G401 (cell line): Measurements from ENCODE around the gene AP1M1. TPM values are rescaled to one million over a fixed set of nuclear protein-coding genes. Genes with fewer than 3 reads are reported as not detected.

ENCODE experiments used
- DNase-seq: peaks from one replicate; pipeline ENCODE4 v3.0.0-alpha.2; 2015; ENCODE audit warnings: low spot score
- in situ Hi-C: cut with HindIII; loops from 2 replicates; pipeline ENCODE4 v1.10.0; 2016; ENCODE audit warnings: low sequenced_read_pairs, mixed read lengths
- total RNA-seq: library from RNA; depleted of rRNA; stranded (reverse); fragments of >200 nt; shearing (Covaris generic); gene quantifications from 2 replicates; pipeline ENCODE4 v1.2.3, GENCODE V29; 2014

AP1M1 gene
- total RNA-seq, 1 experiment from 2014 or later, result 91.4 TPM

DNA sequence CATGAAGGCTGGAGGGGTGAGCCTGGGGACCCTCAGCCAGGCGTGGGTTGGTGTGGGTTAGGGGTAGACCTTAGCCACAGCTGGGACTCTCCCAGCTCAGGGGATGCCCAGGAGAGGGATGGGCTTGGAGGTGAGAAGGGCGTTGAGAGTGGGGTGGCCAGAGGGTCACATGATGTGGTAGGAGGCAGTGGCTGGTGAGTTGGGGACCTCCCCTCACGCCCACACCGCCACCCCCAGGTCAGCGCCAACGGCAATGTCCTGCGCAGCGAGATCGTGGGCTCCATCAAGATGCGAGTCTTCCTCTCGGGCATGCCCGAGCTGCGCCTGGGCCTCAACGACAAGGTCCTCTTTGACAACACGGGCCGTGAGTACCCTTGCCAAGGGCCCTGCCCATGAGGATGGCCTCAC lies 28.5 kb downstream of the AP1M1 start:
- in situ Hi-C loops, result loop anchor here (25.0 kb wide), 1 partner anchor 136 kb away; no protein-coding TSS in a partner anchor
- no peak for DNase-seq

DNA sequence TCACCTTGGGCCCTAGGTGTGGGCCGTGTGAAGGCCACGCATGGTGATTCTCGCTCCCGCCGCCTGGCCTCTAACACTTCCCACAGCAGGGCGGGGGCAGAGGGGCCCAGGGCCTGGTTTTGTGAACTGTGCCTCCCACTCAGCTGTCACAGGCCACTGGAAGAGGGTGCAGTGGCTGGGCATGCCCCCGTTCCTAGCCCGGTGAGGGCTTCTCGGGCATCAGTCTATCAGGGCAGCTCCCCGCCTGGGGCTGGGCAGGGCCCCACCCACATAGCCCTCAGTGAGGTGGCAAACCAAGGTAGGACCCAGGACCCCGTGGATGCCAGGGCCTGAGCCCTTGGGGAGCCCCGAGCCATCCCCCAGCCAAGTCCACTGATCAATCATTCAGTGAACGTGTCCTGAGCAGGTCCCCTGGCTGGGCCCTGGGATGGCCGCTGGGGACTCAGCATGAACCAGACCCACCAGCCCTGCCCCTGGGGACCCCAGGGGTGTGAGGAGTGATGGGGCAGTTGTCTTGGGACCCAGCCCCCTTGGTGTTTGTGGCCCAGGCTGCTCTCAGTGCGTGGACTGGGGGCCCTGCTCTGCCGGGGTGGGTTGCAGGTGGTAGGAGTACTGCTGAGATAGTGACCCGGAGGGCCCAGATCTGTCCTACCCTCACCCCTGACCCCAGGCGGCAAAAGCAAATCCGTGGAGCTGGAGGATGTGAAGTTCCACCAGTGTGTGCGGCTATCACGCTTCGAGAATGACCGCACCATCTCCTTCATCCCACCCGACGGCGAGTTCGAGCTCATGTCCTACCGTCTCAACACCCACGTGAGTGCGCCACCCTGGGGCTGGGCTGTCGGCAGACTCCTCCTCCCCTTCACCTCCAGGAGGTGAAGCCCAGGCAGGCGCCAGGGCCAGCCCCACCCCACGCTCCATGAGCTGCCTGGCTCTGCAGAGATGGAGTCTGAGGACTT lies 29.4 kb downstream of the AP1M1 start:
- DNase-seq, result no peak
- in situ Hi-C loops, result loop anchor here (25.0 kb wide), 1 partner anchor 135 kb away; no protein-coding TSS in a partner anchor

DNA sequence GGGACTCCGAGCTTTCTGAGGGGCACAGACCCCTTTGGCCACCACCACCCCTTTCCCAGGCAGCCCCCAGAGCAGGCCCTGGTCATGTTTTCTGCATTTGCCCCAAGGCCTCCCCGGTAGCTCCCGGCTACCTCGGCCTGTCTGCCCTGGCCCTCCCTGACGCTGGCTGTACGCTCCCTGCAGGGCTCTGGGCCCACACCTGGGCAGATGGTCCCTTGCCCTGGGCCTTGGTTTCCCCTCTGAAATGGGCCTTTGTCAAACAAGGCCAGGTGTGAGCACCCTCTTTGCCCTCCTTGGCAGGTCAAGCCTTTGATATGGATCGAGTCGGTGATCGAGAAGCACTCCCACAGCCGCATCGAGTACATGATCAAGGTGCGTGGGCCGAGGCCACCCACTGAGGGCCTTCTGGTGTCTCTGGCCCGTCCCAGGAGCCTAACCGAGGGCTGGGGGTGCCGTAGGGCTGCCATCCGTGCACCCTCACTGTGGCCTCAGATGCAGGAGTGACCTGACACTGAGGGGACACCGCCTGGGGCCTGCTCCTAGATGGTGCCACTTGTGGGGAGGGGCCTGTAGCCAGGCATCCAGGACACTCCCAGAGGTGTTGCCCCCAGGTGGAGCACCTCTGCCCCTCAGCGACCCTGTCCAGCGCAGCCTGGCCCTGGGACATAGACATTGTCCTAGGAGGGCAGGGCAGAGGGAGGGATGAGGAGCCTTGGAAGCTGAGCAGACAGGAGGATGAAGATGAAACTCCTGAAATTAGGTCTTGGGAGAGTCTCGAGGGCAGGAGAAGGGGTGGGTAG lies 30.3 kb downstream of the AP1M1 start:
- in situ Hi-C loops, result loop anchor here (25.0 kb wide), 1 partner anchor 134 kb away; no protein-coding TSS in a partner anchor
- no peak for DNase-seq

DNA sequence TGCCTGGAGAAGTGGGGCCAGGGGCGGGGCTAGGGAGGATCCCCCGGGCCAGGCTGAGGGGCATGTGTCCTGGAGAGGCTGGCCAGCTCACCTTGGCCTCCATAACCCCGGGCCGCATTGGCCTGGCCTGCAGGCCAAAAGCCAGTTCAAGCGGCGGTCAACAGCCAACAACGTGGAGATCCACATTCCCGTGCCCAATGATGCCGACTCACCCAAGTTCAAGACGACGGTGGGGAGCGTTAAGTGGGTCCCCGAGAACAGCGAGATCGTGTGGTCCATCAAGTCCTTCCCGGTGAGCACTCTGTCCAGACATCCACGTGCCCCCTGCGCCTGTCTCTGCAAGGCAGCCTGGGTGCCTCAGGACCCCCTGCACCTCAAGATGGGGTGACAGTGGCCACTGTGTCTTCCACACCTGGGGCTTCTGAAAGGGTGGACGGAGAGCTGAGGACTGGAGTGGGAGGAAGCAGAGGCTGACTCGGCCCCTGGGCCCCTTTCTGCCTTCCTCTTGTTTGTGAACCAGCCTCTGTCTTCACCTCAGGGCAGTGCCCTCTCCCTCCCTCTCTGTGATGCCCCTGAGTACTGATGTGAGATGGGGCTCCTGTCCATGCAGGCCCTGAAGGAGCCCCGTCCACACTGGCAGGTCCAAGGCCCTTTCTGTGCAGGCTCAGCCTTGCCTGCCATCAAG lies 31.1 kb downstream of the AP1M1 start:
- no peak for DNase-seq
- in situ Hi-C loops, result loop anchor here (25.0 kb wide), 1 partner anchor 134 kb away; no protein-coding TSS in a partner anchor

DNA sequence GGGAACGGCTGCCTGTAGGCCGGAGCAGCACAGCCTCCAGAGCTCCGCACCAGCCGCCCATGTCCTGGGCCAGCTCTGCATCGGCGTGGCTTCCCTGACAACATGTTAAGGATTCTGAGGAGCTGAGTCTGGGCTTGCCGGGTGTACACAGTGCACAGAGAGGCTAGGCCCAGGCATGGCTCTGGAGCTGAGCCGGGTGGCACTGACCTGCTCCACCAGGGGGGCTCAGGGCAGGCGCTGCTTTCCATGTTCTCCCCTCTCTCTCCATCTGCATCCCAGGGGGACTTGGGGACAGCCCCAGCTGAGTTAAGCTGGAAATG lies 31.6 kb downstream of the AP1M1 start:
- DNase-seq, result no peak
- in situ Hi-C loops, result loop anchor here (25.0 kb wide), 1 partner anchor 133 kb away; no protein-coding TSS in a partner anchor

DNA sequence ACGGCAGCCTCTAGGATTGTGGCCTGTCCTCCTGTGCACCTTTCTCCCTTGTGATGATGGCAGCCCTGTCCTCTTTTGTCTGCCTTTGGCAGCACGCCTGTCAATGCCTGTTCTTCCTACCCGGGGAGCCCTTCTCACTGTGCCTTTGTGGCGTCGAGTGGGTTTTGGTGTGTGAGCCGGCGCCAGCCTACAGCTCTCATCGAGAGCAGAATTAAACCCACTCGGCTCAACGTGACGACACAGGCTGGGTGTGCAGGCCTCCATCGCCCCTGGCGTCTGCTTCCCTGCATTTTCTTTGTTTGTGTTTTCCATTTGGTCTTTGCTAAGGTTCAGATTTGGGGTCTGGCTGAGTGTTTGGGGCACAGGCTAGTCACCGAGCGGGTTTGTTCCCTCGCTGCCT lies 34.4 kb downstream of the AP1M1 start:
- in situ Hi-C loops, result loop anchor here (25.0 kb wide), 1 partner anchor 130 kb away; no protein-coding TSS in a partner anchor
- no peak for DNase-seq

DNA sequence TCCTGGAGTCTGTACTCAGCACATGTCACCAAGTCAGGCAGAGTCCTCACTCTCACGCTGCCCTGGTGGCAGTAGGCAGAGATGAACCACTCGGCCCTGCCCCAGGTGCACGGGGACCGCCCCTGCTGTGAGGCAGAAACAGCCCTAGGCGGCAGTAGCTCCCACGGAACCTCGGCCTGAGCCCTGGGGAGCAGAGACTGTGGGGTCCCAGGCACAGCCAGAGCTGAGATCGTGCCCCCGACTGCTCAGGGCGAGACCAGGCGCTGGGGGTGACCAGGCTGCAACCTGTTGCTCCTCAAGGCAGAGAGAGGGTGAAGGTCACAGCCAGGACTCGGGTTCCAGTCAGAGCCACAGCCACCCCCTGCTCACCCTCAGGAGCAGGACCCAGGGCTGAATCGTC lies 34.9 kb downstream of the AP1M1 start:
- no peak for DNase-seq
- in situ Hi-C loops, result loop anchor here (25.0 kb wide), 1 partner anchor 130 kb away; no protein-coding TSS in a partner anchor

DNA sequence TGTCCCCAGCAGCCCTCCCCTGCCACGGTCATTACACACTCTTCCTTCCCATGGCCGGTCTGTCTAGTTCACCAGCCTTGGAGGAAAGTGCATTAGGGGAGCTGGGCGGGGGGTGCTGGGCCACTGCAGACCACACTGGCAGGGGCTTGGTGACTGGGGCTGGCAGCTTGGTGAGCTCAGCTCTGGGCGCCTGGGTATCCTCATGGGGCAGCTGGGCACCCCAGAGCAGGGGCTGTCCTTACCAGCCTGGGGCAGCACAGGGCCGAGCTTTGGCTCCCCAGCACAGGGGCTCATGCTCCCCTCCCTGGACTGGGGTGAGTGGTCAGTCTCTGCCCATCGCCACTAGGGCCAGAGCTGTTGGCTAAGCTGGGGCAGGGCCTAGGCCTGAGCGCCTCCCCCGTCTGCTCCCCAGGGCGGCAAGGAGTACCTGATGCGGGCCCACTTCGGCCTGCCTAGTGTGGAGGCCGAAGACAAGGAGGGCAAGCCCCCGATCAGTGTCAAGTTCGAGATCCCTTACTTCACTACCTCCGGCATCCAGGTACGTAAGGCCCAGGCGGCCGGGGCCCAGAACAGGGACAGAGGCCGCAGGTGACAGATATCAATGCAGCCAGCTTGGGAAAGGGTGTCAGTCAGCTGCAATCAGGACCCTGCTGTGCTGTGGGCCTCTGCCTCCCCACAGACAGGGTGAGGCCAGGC lies 35.5 kb downstream of the AP1M1 start:
- DNase-seq, result no peak
- in situ Hi-C loops, result loop anchor here (25.0 kb wide), 1 partner anchor 129 kb away; no protein-coding TSS in a partner anchor

DNA sequence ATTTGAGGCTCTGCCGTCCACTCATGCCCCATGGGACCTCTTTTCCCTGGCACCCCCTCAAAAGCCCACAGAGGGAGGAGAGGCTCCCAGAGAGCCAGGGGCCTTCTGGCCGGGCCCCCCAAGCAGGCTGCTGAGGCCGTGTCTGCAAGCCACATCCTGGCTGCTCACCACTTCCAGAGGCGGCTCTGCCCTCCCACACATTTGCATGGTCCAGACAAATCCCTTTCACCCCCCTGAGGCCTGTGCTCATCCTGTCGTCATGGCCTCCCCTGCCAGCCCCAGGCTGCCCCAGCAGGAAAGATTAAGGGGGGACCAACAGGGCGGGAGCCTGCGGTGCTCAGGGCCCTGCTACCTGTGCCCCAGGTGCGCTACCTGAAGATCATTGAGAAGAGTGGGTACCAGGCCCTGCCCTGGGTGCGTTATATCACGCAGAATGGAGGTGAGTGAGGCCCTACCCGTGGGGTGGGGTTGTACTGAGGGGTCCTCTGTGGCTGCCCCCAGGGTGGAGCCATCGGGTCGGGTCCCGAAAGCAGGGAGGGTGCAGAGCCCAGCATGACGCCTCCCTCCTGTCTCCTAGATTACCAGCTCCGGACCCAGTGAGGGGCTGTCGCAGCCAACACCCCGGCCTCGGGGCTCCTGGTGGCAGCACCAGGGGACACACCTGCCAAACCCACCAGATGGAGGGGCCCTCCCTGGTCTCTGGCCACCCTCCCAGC lies 36.3 kb downstream of the AP1M1 start:
- in situ Hi-C loops, result loop anchor here (25.0 kb wide), 1 partner anchor 128 kb away; no protein-coding TSS in a partner anchor
- DNase-seq, result no peak

DNA sequence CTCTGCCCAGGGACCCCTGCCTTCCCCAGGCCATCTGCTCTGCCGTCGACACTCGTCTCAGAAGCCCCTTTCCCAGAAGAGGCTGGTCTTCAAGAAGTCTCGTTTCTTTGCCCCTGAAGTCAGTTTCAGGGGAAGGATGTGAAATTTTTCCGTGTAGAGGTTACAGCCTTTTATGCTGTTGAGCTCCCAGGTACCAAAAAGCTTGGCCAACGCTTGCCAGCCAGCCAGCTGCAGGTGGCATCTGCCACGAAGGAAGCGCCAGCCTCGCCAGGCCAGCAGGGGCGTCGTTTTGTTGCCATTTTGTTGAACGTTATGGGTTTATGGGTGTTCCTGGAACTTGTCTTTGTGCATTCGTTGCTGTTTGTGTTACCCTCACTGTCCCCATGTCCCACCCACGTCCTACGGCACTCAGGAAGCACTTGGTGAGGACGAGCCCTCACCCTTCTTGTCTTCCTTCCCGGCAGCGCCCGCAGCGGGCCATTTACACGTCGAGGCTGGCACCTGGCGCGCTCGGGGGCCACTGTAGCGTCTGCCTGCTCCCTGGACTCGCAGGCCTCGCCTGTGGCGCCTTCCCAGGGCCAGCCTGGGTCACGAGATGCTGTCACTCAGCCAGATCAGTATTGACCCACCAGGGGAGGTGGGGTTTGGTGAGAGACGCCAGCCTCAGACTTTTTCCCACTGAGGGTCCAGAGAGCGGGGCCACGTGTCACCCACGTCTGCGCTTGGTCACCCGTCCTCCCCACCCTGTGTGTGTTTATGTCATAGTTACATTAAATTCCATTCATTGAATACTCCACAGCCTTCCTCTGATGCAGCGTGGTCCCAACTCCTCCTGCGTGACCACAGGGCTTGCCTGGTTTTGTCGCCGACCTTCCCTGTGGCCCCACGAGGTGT lies 37.1 kb downstream of the AP1M1 start:
- in situ Hi-C loops, result loop anchor here (25.0 kb wide), 1 partner anchor 128 kb away; no protein-coding TSS in a partner anchor
- no peak for DNase-seq

DNA sequence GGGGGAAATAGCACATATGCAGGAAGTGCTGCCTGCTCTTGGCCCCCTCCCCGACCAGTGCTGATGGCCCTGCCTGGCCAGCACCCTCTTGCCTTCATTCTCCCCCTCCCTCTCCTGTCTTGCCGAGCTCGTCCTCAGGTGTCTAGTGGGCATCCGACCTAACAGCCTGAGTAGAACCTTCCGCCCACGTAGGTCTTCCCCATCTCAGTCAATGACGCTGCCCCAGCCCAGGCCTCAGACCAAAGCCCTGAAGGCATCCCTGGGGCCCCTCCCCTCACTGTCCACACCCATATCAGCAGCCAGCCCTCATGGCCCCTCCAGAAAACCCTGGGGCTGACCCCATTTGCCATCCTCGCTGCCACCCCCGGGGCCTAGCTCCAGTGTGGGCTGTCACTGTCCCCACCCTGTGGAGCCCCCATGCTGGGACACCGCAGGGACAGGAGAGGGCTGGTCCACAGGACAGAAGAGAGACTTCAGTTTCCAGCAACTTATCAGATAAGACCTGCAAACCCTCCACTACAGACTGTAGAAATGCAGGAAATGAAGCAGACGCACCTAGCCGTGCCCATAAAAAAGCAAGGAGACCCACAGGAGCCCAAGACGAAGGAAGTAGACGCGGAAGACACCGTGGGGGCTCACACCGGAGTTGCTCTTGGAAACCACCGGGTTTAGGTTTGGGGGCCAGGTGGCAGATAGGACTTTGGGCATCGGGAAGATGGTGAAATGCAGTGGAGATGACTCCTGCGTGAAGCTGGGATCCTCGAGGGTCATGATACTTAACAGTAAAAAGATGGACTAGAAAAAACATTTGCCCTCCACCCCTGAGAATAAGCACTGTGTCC lies 38.3 kb downstream of the AP1M1 start:
- in situ Hi-C loops, result loop anchor here (25.0 kb wide), 1 partner anchor 126 kb away; no protein-coding TSS in a partner anchor
- DNase-seq, result no peak

DNA sequence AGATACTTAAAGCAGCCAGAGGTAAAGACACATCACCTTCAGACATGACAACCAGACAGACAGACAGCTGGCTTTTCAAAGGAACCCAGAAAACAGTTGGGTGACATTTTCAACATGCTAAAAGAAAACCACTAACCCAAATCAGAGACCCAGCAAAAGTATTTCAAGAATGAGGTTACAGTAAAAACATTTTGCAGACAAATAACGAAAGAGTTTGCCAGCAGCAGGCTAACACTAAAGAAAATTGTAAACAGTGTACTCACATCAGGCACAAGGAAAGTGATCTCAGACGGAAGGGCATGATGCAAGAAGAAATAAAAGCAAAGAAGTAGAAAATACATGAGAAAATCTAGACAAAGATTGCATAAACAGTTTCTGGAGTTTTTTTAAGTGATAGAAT lies 46.4 kb downstream of the AP1M1 start:
- in situ Hi-C loops, result loop anchor here (25.0 kb wide), 1 partner anchor 118 kb away; no protein-coding TSS in a partner anchor
- no peak for DNase-seq

DNA sequence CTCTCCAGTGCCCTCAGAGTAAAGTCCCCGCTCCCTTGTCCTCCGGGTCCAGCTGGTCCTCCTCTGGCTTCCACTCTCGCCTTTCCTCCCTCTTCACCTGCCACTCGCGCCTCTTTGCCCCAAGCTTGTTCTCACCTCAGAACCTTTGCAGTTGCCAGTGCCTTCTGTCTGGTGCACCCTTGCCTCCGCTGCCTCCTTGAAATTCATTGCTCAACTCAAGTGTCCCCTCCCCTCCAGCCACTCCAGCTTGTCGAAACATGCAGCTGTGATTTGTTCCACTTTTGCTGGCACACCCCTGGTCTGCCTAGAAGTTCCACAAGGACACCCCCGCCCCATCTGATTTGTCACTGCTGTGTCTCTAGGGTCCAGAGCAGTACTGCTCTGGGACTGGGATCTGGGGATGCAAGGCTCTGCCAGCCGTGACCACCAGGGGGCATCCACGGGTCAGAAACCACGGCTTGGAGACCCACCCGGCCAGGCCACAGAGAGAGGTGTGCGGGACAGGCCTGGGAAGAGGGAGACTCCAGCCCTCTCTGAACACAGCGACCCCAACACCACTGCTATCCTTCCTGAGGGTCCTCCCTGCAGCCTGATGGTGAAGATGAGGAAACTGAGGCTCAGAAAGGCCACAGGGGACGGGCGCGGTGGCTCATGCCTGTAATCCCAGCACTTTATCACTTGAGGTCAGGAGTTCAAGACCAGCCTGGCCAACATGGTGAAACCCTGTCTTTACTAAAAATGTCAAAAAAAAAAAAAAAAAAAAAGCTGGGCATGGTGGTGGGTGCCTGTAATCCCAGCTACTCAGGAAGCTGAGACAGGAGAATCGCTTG lies 49.9 kb downstream of the AP1M1 start:
- in situ Hi-C loops, result loop anchor here (25.0 kb wide), 1 partner anchor 115 kb away; no protein-coding TSS in a partner anchor
- DNase-seq, result peak; percentile 73

DNA sequence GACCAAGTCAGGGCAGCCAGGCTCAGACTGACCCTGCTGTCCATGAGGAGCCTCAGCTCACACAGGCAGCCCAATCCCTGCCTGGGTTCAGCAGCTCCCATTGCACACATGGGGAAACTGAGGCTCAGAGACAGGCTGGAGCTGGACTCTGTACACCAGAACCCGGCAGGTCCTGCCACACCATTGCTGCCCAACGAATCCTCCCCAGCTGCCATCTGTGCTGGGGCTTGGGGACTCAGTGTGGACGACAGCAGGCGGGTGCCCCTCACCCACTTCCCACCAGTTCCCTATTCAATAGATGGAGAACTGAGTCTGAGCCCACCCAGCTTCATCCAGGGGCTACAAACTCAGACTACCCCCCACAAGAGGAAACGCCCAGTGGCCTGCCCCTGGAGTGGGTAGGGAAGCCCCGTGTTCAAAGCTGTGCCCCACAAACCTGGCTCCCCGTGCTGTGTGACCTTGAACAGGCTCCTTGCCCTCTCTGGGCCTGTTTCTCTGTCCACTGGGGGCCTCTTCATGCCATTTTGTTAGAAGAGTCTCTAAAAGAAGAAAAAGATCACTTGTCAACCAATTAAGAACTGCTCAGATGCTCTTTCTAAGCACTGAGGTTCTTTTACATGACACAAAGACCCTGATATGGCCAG lies 50.8 kb downstream of the AP1M1 start:
- in situ Hi-C loops, result loop anchor here (25.0 kb wide), 1 partner anchor 114 kb away; no protein-coding TSS in a partner anchor
- DNase-seq, result no peak
